K562 (cell line): ENCODE measurements around the gene PYGL. TPM values are rescaled to one million over a fixed set of nuclear protein-coding genes. Genes with fewer than 3 reads are reported as not detected.

Experiments used
- ATF2 ChIP-seq: sonication (generic); formaldehyde crosslinking; IDR thresholded peaks from 2 replicates; pipeline ENCODE4 v1.8.1; 2022; ENCODE audit warnings: missing genetic modification reagents
- BRF2 ChIP-seq: IDR thresholded peaks from 3 replicates; pipeline ENCODE4 v1.6.1; 2011; ENCODE audit warnings: borderline replicate concordance, mild to moderate bottlenecking; ENCODE audit not compliant: insufficient read length, insufficient read depth
- FOXA1 ChIP-seq: fragments of 450-650 bp; IDR thresholded peaks from 2 replicates; pipeline ENCODE4 v1.6.1; 2016; ENCODE audit warnings: mild to moderate bottlenecking, borderline replicate concordance
- NR1H2 ChIP-seq: sonication (generic); formaldehyde crosslinking; IDR thresholded peaks from 2 replicates; pipeline ENCODE4 v1.4.0; 2020; ENCODE audit warnings: mild to moderate bottlenecking, missing genetic modification reagents
- RREB1 ChIP-seq: fragments of 250-450 bp; sonication (Bioruptor Pico); IDR thresholded peaks from 2 replicates; pipeline ENCODE4 v1.4.0; 2020
- THAP12 ChIP-seq: fragments of 250-450 bp; sonication (Bioruptor Pico); IDR thresholded peaks from 2 replicates; pipeline ENCODE4 v1.9.0; 2021; ENCODE audit warnings: mild to moderate bottlenecking, inconsistent platforms
- ZNF324 ChIP-seq: fragments of 250-450 bp; sonication (Bioruptor Pico); IDR thresholded peaks from 2 replicates; pipeline ENCODE4 v1.4.0; 2020; ENCODE audit warnings: mild to moderate bottlenecking
- ZNF507 ChIP-seq: conservative IDR thresholded peaks from 2 replicates; pipeline ENCODE4 v1.6.1; 2017; ENCODE audit warnings: missing genetic modification characterization, missing compliant biosample characterization
- polyA plus RNA-seq, 8 experiments: library from polyadenylated mRNA; depleted of rRNA in 4 of 8; stranded (reverse) in 5 of 8; unstranded in 3 of 8; fragments of >200 nt; fragmentation: Nextera tagmentation in 2 of 8; fragmentation: Illumina TruSeq in 1 of 8; extraction: Ambion mirVana in 2 of 8; extraction: Trizol in 1 of 8; gene quantifications; 2 replicates each; pipeline versions ENCODE4 v1.2.1 to v1.2.3, GENCODE V29; 2011 to 2014; ENCODE audit warnings: inconsistent platforms in 1 of 8, missing spikeins in 1 of 8
- total RNA-seq, 7 experiments: library from RNA; depleted of rRNA in 6 of 7; stranded (reverse); fragments of >200 nt in 6 of 7; fragmentation: Illumina TruSeq in 2 of 7; extraction: Trizol in 2 of 7; gene quantifications; 2 replicates each; pipeline versions ENCODE4 v1.2.1 to v1.2.3, GENCODE V29; 2011 to 2021; ENCODE audit warnings: low replicate concordance in 1 of 7

Gene PYGL
- total and polyA plus RNA-seq, 9 of the 15 experiments (the other 6 are each of a cell fraction or from before 2014, with no cell fraction given) = 3.5 to 17.9 (median 13.1) TPM

GRCh38 chr14:50943943-50944646 is at the start of gene PYGL (continued):
- TF ChIP-seq RREB1 (0 out of 2 replicates have a peak, but pooled peaks have one; percentile 42), BRF2 (no peak), THAP12 (CRISPR knock-in tag) (peak; percentile 19; the same call in 1 of the 2 replicates), FOXA1 (no peak), ZNF324 (CRISPR knock-in tag) (no peak), NR1H2 (0 out of 2 replicates have a peak, but pooled peaks have one; percentile 55), ATF2 (no peak), ZNF507 (tag) (no peak)
